HepG2 (cell line): ENCODE results near the gene TEDC2. TPM values are rescaled to one million over a fixed set of nuclear protein-coding genes. Genes with fewer than 3 reads are reported as not detected.

Source experiments
- ATAC-seq: fragments of 200-7000 bp; cut with Tn5 transposase; 3 replicates; pipeline ENCODE4 v1.9.1; 2020; ENCODE audit warnings: mild to moderate bottlenecking, moderate library complexity
- BruUV-seq: library from RNA; stranded (reverse); fragments of 400-500 nt; replicated peaks from 2 replicates; lab custom pipeline; 2021; lab: Mats Ljungman, UMichigan
- CTCF ChIA-PET: fragments of 300-600 bp; formaldehyde crosslinking; extraction: SDS; loops from one replicate; lab custom pipeline; 2021; ENCODE audit warnings: low total read pairs, inconsistent platforms, low intra/inter-chr PET ratio; lab: Yijun Ruan, JAX
- POLR2A ChIA-PET: fragments of 350-600 bp; sonication (Branson Sonifier 250); formaldehyde crosslinking; loops from one replicate; lab custom pipeline; 2020; ENCODE audit warnings: antibody characterized with exemption, inconsistent platforms; lab: Yijun Ruan, JAX
- DNase-seq: peaks from one replicate; pipeline ENCODE4 v3.0.0-alpha.2; 2015; ENCODE audit warnings: low spot score
- FAIRE-seq: peaks from 3 replicates; lab custom pipeline; 2011; peaks lifted over from hg19 to GRCh38; lab: Jason Lieb, UNC
- H2AFZ ChIP-seq: one replicate; pipeline ENCODE4 v1.6.1; 2011; ENCODE audit warnings: low read length, inconsistent platforms
- H3K27ac ChIP-seq: fragments of 300-600 bp; 3 replicates; pipeline ENCODE4 v1.8.0; 2011; ENCODE audit warnings: mixed run types, mild to moderate bottlenecking, mixed read lengths, low read length, inconsistent platforms; ENCODE audit not compliant: insufficient read depth; ENCODE audit errors: extremely low read length
- H3K27me3 ChIP-seq, 2 experiments: fragments of 200-600 bp in 1 of 2; 2 replicates in 1 of 2; 3 replicates in 1 of 2; pipeline versions ENCODE4 v1.6.0 to v1.8.0; 2011; ENCODE audit warnings: low read length in 2 of 2, mild to moderate bottlenecking in 2 of 2, moderate library complexity in 2 of 2, inconsistent platforms in 1 of 2; ENCODE audit not compliant: insufficient read depth in 2 of 2, control insufficient read depth in 1 of 2
- H3K36me3 ChIP-seq, 2 experiments: fragments of 200-600 bp in 1 of 2; replicated peaks in 1 of 2; 2 replicates in 1 of 2; 3 replicates in 1 of 2; pipeline versions ENCODE4 v1.5.1 to v1.8.0; 2011; ENCODE audit warnings: low read length in 2 of 2, inconsistent platforms in 1 of 2; ENCODE audit not compliant: insufficient read depth in 2 of 2, control insufficient read depth in 1 of 2
- H3K4me1 ChIP-seq: 2 replicates; pipeline ENCODE4 v1.5.1; 2012; ENCODE audit warnings: low read length, inconsistent platforms; ENCODE audit not compliant: insufficient read depth
- H3K4me2 ChIP-seq: 2 replicates; pipeline ENCODE4 v1.6.0; 2011; ENCODE audit warnings: low read depth, low read length, inconsistent platforms
- H3K4me3 ChIP-seq, 3 experiments: fragments of 200-600 bp in 1 of 3; sonication (generic), shearing (Covaris generic) in 1 of 3; replicated peaks in 1 of 3; 2 replicates each; pipeline ENCODE4 v1.5.1; 2011 to 2016; ENCODE audit warnings: low read length in 3 of 3, inconsistent platforms in 2 of 3, low read depth in 2 of 3, mild to moderate bottlenecking in 2 of 3, control low read depth in 1 of 3, mixed read lengths in 1 of 3; ENCODE audit not compliant: insufficient read depth in 1 of 3
- H3K79me2 ChIP-seq: one replicate; pipeline ENCODE4 v1.6.1; 2011; ENCODE audit warnings: low read length, inconsistent platforms; ENCODE audit not compliant: insufficient read depth
- H3K9ac ChIP-seq: 2 replicates; pipeline ENCODE4 v1.6.0; 2011; ENCODE audit warnings: mild to moderate bottlenecking, low read depth, low read length, inconsistent platforms; ENCODE audit not compliant: insufficient read depth
- H3K9me3 ChIP-seq: 2 replicates; pipeline ENCODE4 v1.5.1; 2012; ENCODE audit warnings: mild to moderate bottlenecking, low read length
- H4K20me1 ChIP-seq: 2 replicates; pipeline ENCODE4 v1.6.0; 2011; ENCODE audit warnings: inconsistent platforms, mild to moderate bottlenecking, low read length, moderate library complexity; ENCODE audit not compliant: insufficient read depth
- CBFB ChIP-seq: sonication (generic); formaldehyde crosslinking; IDR thresholded peaks from 2 replicates; pipeline ENCODE4 v1.4.0; 2020; ENCODE audit warnings: missing genetic modification reagents
- CC2D1A ChIP-seq: sonication (generic); formaldehyde crosslinking; IDR thresholded peaks from 2 replicates; pipeline ENCODE4 v1.8.1; 2023; ENCODE audit warnings: mild to moderate bottlenecking, missing genetic modification reagents
- HOMEZ ChIP-seq: IDR thresholded peaks from 2 replicates; pipeline ENCODE4 v1.6.1; 2016; ENCODE audit warnings: low read depth
- HOXA7 ChIP-seq: sonication (generic); formaldehyde crosslinking; IDR thresholded peaks from 2 replicates; pipeline ENCODE4 v1.8.1; 2022; ENCODE audit warnings: mild to moderate bottlenecking, missing genetic modification reagents, moderate library complexity
- MYNN ChIP-seq: sonication (generic); formaldehyde crosslinking; IDR thresholded peaks from 2 replicates; pipeline ENCODE4 v1.4.0; 2020; ENCODE audit warnings: mild to moderate bottlenecking, low read depth, missing genetic modification reagents
- POGZ ChIP-seq: sonication (generic); formaldehyde crosslinking; IDR thresholded peaks from 2 replicates; pipeline ENCODE4 v1.4.0; 2020; ENCODE audit warnings: mild to moderate bottlenecking, missing genetic modification reagents
- RELA ChIP-seq: sonication (generic); formaldehyde crosslinking; IDR thresholded peaks from 2 replicates; pipeline ENCODE4 v1.4.0; 2020; ENCODE audit warnings: missing genetic modification reagents
- TOPORS ChIP-seq: sonication (generic); formaldehyde crosslinking; IDR thresholded peaks from 2 replicates; pipeline ENCODE4 v1.8.0; 2023; ENCODE audit warnings: mild to moderate bottlenecking, missing genetic modification reagents
- XRCC5 ChIP-seq: fragments of 200-400 bp; formaldehyde crosslinking; optimal IDR thresholded peaks from 2 replicates; pipeline ENCODE3; 2017; ENCODE audit warnings: mild to moderate bottlenecking, low read length
- ZBED4 ChIP-seq: sonication (generic); formaldehyde crosslinking; IDR thresholded peaks from 2 replicates; pipeline ENCODE4 v1.4.0; 2020; ENCODE audit warnings: missing genetic modification reagents, borderline replicate concordance
- ZBTB1 ChIP-seq: sonication (generic); formaldehyde crosslinking; IDR thresholded peaks from 2 replicates; pipeline ENCODE4 v1.4.0; 2020; ENCODE audit warnings: missing genetic modification reagents, borderline replicate concordance
- ZNF629 ChIP-seq: sonication (generic); formaldehyde crosslinking; conservative IDR thresholded peaks from 2 replicates; pipeline ENCODE4 v1.5.0; 2020; ENCODE audit warnings: missing genetic modification reagents
- ZNF720 ChIP-seq: sonication (generic); formaldehyde crosslinking; IDR thresholded peaks from 2 replicates; pipeline ENCODE4 v1.4.0; 2020; ENCODE audit warnings: missing genetic modification reagents
- ZNF839 ChIP-seq: sonication (generic); formaldehyde crosslinking; IDR thresholded peaks from 2 replicates; pipeline ENCODE4 v1.4.0; 2020; ENCODE audit warnings: missing genetic modification reagents, mild to moderate bottlenecking, borderline replicate concordance
- ZSCAN30 ChIP-seq: sonication (generic); formaldehyde crosslinking; IDR thresholded peaks from 2 replicates; pipeline ENCODE4 v1.5.0; 2020; ENCODE audit warnings: mild to moderate bottlenecking, missing genetic modification reagents
- WGBS: methylation state at CpG from one replicate; pipeline ENCODE4 v1.1.6; 2017; ENCODE audit warnings: low lambda C conversion rate; 5-methylcytosine and 5-hydroxymethylcytosine counted together
- in situ Hi-C: cut with HindIII; loops from 2 replicates; pipeline ENCODE4 v1.10.0; 2017; ENCODE audit warnings: low pct_unique_long_range_greater_than_20kb; ENCODE audit not compliant: extremely low pct_ligation_motif_present
- intact Hi-C: fragments of 100-400 bp; cut with micrococcal nuclease; formaldehyde crosslinking; loops from one replicate; pipeline ENCODE4 v1.10.0; 2022; ENCODE audit not compliant: unreplicated experiment
- polyA plus RNA-seq, 8 experiments: library from polyadenylated mRNA; depleted of rRNA in 3 of 8; stranded (reverse) in 7 of 8; unstranded in 1 of 8; fragments of >200 nt; fragmentation: Illumina TruSeq in 4 of 8; extraction: Trizol in 4 of 8; gene quantifications; 2 replicates each; pipeline versions ENCODE4 v1.2.1 to v1.2.3, GENCODE V29; 2011 to 2016; ENCODE audit warnings: low read depth in 4 of 8, missing spikeins in 1 of 8, mixed read lengths in 1 of 8; ENCODE audit not compliant: insufficient read depth in 1 of 8
- total RNA-seq, 5 experiments: library from RNA; depleted of rRNA; stranded (reverse); fragments of >200 nt; fragmentation: Illumina TruSeq; extraction: Trizol; gene quantifications; 2 replicates each; pipeline ENCODE4 v1.2.3, GENCODE V29; 2016; ENCODE audit warnings: low read depth in 1 of 5

Gene TEDC2
- total and polyA plus RNA-seq, 2 of the 13 experiments (the other 11 are each of a cell fraction or from before 2014, with no cell fraction given), result 6.2 to 24.4 TPM

- CTCF ChIA-PET, result no interaction called here
- no TSS peak for BruUV-seq
- POLR2A ChIA-PET, result no interaction called here
Measured at GRCh38 chr16:2457946-2458345, 2.0 kb upstream of the TEDC2 start.

More at GRCh38 chr16:2457946-2458345, 2.0 kb upstream of the TEDC2 start:
- Histone ChIP-seq H3K9me3 (no peaks in the 10 kb centered on the region), H3K79me2 (no peaks in the 10 kb centered on the region), H3K4me1 (peaks cover 24% of the 10 kb centered on the region)
- ATAC-seq, result no peak
- in situ Hi-C loops, result no loop called here
- intact Hi-C loops, result no loop called here
- WGBS, result 57% methylated on average over 2 of the region's 7 CpGs
- TF ChIP-seq ZSCAN30 (no peak), XRCC5 (no peak), ZNF839 (no peak), ZNF629 (CRISPR knock-in tag) (no peak), MYNN (CRISPR knock-in tag) (no peak), RELA (CRISPR knock-in tag) (no peak), CC2D1A (CRISPR knock-in tag) (no peak), HOXA7 (CRISPR knock-in tag) (no peak), POGZ (no peak), ZNF720 (no peak), ZBED4 (CRISPR knock-in tag) (no peak), CBFB (CRISPR knock-in tag) (no peak), TOPORS (CRISPR knock-in tag) (no peak), ZBTB1 (CRISPR knock-in tag) (no peak), HOMEZ (no peak)
- TF ChIP-seq, all 625 proteins: peak for 0
- Histone ChIP-seq H3K27me3 (no peaks in the 10 kb centered on the region), H3K4me3 (no peak overlapping the region), H3K36me3 (peaks cover 23 to 36% of the 10 kb centered on the region in 2 experiments; a peak in 4 of 5 replicates), H2AFZ (no peak overlapping the region), H3K9ac (no peak overlapping the region), H3K4me2 (no peak overlapping the region), H4K20me1 (no peaks in the 10 kb centered on the region), H3K27ac (no peak overlapping the region)
- no peak for DNase-seq
- no peak for FAIRE-seq
